ENCODE data around the gene APOM. TPM values are rescaled to one million over a fixed set of nuclear protein-coding genes. Genes with fewer than 3 reads are reported as not detected.

The APOM gene
- total RNA-seq, 8 experiments from 2014 or later: 2.3 to 6.8 (median 5.3) TPM

- no peaks in the 10 kb centered on the region for H3K4me1 ChIP-seq (replicated peaks in 1 of 2)
- H3K4me3 ChIP-seq: no peak overlapping the region
- WGBS, 10 experiments: 73 to 100% (median 90%) methylated on average over 1 to 3 of the region's 4 CpGs; no CpG with 5 or more reads in 2 of the 10 experiments
- in situ Hi-C loops (cut with MboI; ENCODE audit: low pct_unique_long_range_greater_than_20kb in 2 of 9, low sequenced_read_pairs in 9 of 9, unreplicated experiment in 9 of 9): loop anchor here in 1 of 9 experiments (25.0 kb wide), 1 partner anchor 270 kb away; the partner anchor contains the start of genes DXO, NELFE and SKIC2
- ATAC-seq (replicated peaks in 6 of 8): no peak
- H3K27ac ChIP-seq: no peak overlapping the region
These were observed 36.7 kb downstream of the APOM start for GRCh38 chr6:31692353-31692752.

GRCh38 chr6:31692886-31693285, 37.2 kb downstream of the APOM start:
- 61 to 100% (median 86%) methylated on average over 1 to 7 of the region's 9 CpGs; no CpG with 5 or more reads in 1 of the 10 experiments for WGBS, 10 experiments
- no peak overlapping the region for H3K4me3 ChIP-seq
- no peak for ATAC-seq (replicated peaks in 6 of 8)
- no peak overlapping the region for H3K27ac ChIP-seq
- in situ Hi-C loops (cut with MboI; ENCODE audit: low pct_unique_long_range_greater_than_20kb in 2 of 9, low sequenced_read_pairs in 9 of 9, unreplicated experiment in 9 of 9): loop anchor here in 1 of 9 experiments (25.0 kb wide), 1 partner anchor 269 kb away; the partner anchor contains the start of genes DXO, NELFE and SKIC2
- H3K4me1 ChIP-seq (replicated peaks in 1 of 2): no peaks in the 10 kb centered on the region

GRCh38 chr6:31693535-31693934, 37.8 kb downstream of the APOM start:
- in situ Hi-C loops (cut with MboI; ENCODE audit: low pct_unique_long_range_greater_than_20kb in 2 of 9, low sequenced_read_pairs in 9 of 9, unreplicated experiment in 9 of 9): loop anchor here in 1 of 9 experiments (25.0 kb wide), 1 partner anchor 269 kb away; the partner anchor contains the start of genes DXO, NELFE and SKIC2
- Histone ChIP-seq H3K4me1 (replicated peaks in 1 of 2) (no peaks in the 10 kb centered on the region), H3K27ac (no peak overlapping the region), H3K4me3 (no peak overlapping the region)
- WGBS, 10 experiments: 82 to 100% (median 92%) methylated on average over 1 to 3 of the region's 6 CpGs; no CpG with 5 or more reads in 4 of the 10 experiments
- no peak for ATAC-seq (replicated peaks in 6 of 8)

- ATAC-seq (replicated peaks in 6 of 8): no peak
- Histone ChIP-seq H3K4me1 (replicated peaks in 1 of 2) (peaks cover 10% of the 10 kb centered on the region in 2 donors), H3K4me3 (no peak overlapping the region), H3K27ac (no peak overlapping the region)
- in situ Hi-C loops (cut with MboI; ENCODE audit: low pct_unique_long_range_greater_than_20kb in 2 of 9, low sequenced_read_pairs in 9 of 9, unreplicated experiment in 9 of 9): loop anchor here in 1 of 9 experiments (25.0 kb wide), 1 partner anchor 265 kb away; the partner anchor contains the start of genes DXO, NELFE and SKIC2
- WGBS, 10 experiments: 20 to 100% (median 73%) methylated on average over 1 to 3 of the region's 3 CpGs; no CpG with 5 or more reads in 5 of the 10 experiments
These were observed 41.9 kb downstream of the APOM start for GRCh38 chr6:31697555-31697954.

GRCh38 chr6:31700740-31701401, 45.2 kb downstream of the APOM start:
- Histone ChIP-seq H3K4me3 (no peak overlapping the region), H3K4me1 (replicated peaks in 1 of 2) (peaks cover 10% of the 10 kb centered on the region in 2 donors), H3K27ac (no peak overlapping the region)
- in situ Hi-C loops (cut with MboI; ENCODE audit: low pct_unique_long_range_greater_than_20kb in 2 of 9, low sequenced_read_pairs in 9 of 9, unreplicated experiment in 9 of 9): no loop called here
- 81 to 100% (median 93%) methylated on average over 1 to 4 of the region's 5 CpGs; no CpG with 5 or more reads in 3 of the 10 experiments for WGBS, 10 experiments
- no peak for ATAC-seq (replicated peaks in 6 of 8)

GRCh38 chr6:31701666-31702404, 46.1 kb downstream of the APOM start:
- 0 to 56% (median 10%) methylated on average over 1 to 6 of the region's 7 CpGs for WGBS, 10 experiments
- H3K4me3 ChIP-seq: peak overlapping the region; percentile 67 to 93 (median 85)
- H3K4me1 ChIP-seq (replicated peaks in 1 of 2): peaks cover 10% of the 10 kb centered on the region in 2 donors
- H3K27ac ChIP-seq: peak overlapping the region in 1 of 2 donors; percentile 95
- peak in 4 of 8 experiments; percentile 3 to 31 (median 4) for ATAC-seq (replicated peaks in 6 of 8)
- in situ Hi-C loops (cut with MboI; ENCODE audit: low pct_unique_long_range_greater_than_20kb in 2 of 9, low sequenced_read_pairs in 9 of 9, unreplicated experiment in 9 of 9): no loop called here

- peaks cover 10% of the 10 kb centered on the region in 2 donors for H3K4me1 ChIP-seq (replicated peaks in 1 of 2)
- peak overlapping the region; percentile 67 to 93 (median 85) for H3K4me3 ChIP-seq
- peak overlapping the region; percentile 92 to 95 for H3K27ac ChIP-seq
- ATAC-seq (replicated peaks in 6 of 8): peak; percentile 2 to 18 (median 6)
- WGBS, 10 experiments: 0 to 7% (median 0%) methylated on average over 4 to 10 of the region's 10 CpGs
- in situ Hi-C loops (cut with MboI; ENCODE audit: low pct_unique_long_range_greater_than_20kb in 2 of 9, low sequenced_read_pairs in 9 of 9, unreplicated experiment in 9 of 9): no loop called here
These were observed 46.7 kb downstream of the APOM start for GRCh38 chr6:31702405-31702818.

GRCh38 chr6:31702819-31703716, 47.4 kb downstream of the APOM start, which contains the start of gene ABHD16A:
Gene ABHD16A (minus strand): TSS chr6:31703324. CDS start chr6:31703281, 43 bp downstream.
- peak within 1 kb of the TSS; percentile 67 to 93 (median 85) for H3K4me3 ChIP-seq
- peak; percentile 94 to 98 (median 96) for ATAC-seq (replicated peaks in 6 of 8)
- H3K4me1 ChIP-seq (replicated peaks in 1 of 2): peaks cover 10% of the 10 kb centered on the region in 2 donors
- in situ Hi-C loops (cut with MboI; ENCODE audit: low pct_unique_long_range_greater_than_20kb in 2 of 9, low sequenced_read_pairs in 9 of 9, unreplicated experiment in 9 of 9): no loop called here
- WGBS, 10 experiments: 0 to 7% (median 2%) methylated on average over 3 to 37 of the region's 54 CpGs
- peak within 1 kb of the TSS; percentile 92 to 95 for H3K27ac ChIP-seq

- in situ Hi-C loops (cut with MboI; ENCODE audit: low pct_unique_long_range_greater_than_20kb in 2 of 9, low sequenced_read_pairs in 9 of 9, unreplicated experiment in 9 of 9): no loop called here
- no peak for ATAC-seq (replicated peaks in 6 of 8)
- Histone ChIP-seq H3K27ac (no peak overlapping the region), H3K4me3 (no peak overlapping the region), H3K4me1 (replicated peaks in 1 of 2) (peaks cover 8 to 10% of the 10 kb centered on the region in 2 donors)
- 37 to 100% (median 89%) methylated on average over 3 to 6 of the region's 6 CpGs; no CpG with 5 or more reads in 1 of the 10 experiments for WGBS, 10 experiments
These were observed 50.2 kb downstream of the APOM start for GRCh38 chr6:31705931-31706330.

- WGBS, 10 experiments: 20 to 86% (median 57%) methylated on average over 1 to 2 of the region's 3 CpGs; no CpG with 5 or more reads in 5 of the 10 experiments
- Histone ChIP-seq H3K4me1 (replicated peaks in 1 of 2) (peaks cover under 1 to 4% of the 10 kb centered on the region in 2 donors), H3K27ac (no peak within 1 kb of the TSS), H3K4me3 (no peak within 1 kb of the TSS)
- in situ Hi-C loops (cut with MboI; ENCODE audit: low pct_unique_long_range_greater_than_20kb in 2 of 9, low sequenced_read_pairs in 9 of 9, unreplicated experiment in 9 of 9): no loop called here
- no peak for ATAC-seq (replicated peaks in 6 of 8)
These were observed 50.9 kb downstream of the APOM start, which contains the start of gene LY6G6F for GRCh38 chr6:31706599-31706998. Gene LY6G6F (plus strand): TSS chr6:31706866. CDS start chr6:31706907, 41 bp downstream.

- H3K27ac ChIP-seq: no peak overlapping the region
- in situ Hi-C loops (cut with MboI; ENCODE audit: low pct_unique_long_range_greater_than_20kb in 2 of 9, low sequenced_read_pairs in 9 of 9, unreplicated experiment in 9 of 9): no loop called here
- 68 to 83% methylated on average over 2 to 6 of the region's 10 CpGs; no CpG with 5 or more reads in 8 of the 10 experiments for WGBS, 10 experiments
- H3K4me1 ChIP-seq (replicated peaks in 1 of 2): no peaks in the 10 kb centered on the region
- no peak for ATAC-seq (replicated peaks in 6 of 8)
- no peak overlapping the region for H3K4me3 ChIP-seq
These were observed 52.0 kb downstream of the APOM start for GRCh38 chr6:31707701-31708100.

All from motor neuron (in vitro differentiated cells).